Measurements from ENCODE around the gene ZNF483.
"Not testable (repeated sequence)": the region's sequence is repeated elsewhere in the genome, so short reads cannot be mapped to it uniquely, and the experiment has no call there.

The ZNF483 gene

GRCh38 chr9:111516061-111516465 lies 8.9 kb upstream of the ZNF483 start:
- no peak for ATAC-seq
- no peak overlapping the region for H3K27ac Mint-ChIP-seq
- no peak overlapping the region for H3K4me3 Mint-ChIP-seq
- H3K9me3 Mint-ChIP-seq = no peaks in the 10 kb centered on the region
- no peaks in the 10 kb centered on the region for H3K36me3 Mint-ChIP-seq
- peaks cover 4% of the 10 kb centered on the region for H3K4me1 Mint-ChIP-seq
- no peak for DNase-seq (ENCODE audit: low spot score in 2 of 2)

- DNase-seq (ENCODE audit: low spot score in 2 of 2) (no peak), ATAC-seq (no peak)
- Mint-ChIP-seq H3K27ac (peak overlapping the region; percentile 93), H3K4me3 (peak overlapping the region; percentile 87), H3K4me1 (peaks cover 28% of the 10 kb centered on the region), H3K9me3 (peaks cover 2% of the 10 kb centered on the region), H3K36me3 (peaks cover 16% of the 10 kb centered on the region)
These were observed 286 bp upstream of the ZNF483 start for GRCh38 chr9:111524731-111525055.

- Mint-ChIP-seq H3K27ac (no peak overlapping the region), H3K4me1 (peaks cover 28% of the 10 kb centered on the region), H3K36me3 (peaks cover 16% of the 10 kb centered on the region), H3K4me3 (peak overlapping the region; percentile 27), H3K9me3 (peaks cover 2% of the 10 kb centered on the region)
- DNase-seq (ENCODE audit: low spot score in 2 of 2) (peak; percentile 2 to 56), ATAC-seq (peak; percentile 93)
These were observed 2.4 kb downstream of the ZNF483 start for GRCh38 chr9:111527347-111527746.

GRCh38 chr9:111529787-111530186 lies 4.8 kb downstream of the ZNF483 start:
- H3K9me3 Mint-ChIP-seq = peaks cover 7% of the 10 kb centered on the region
- H3K4me3 Mint-ChIP-seq = no peak overlapping the region
- H3K27ac Mint-ChIP-seq = no peak overlapping the region
- DNase-seq (ENCODE audit: low spot score in 2 of 2) = no peak
- ATAC-seq = no peak
- H3K4me1 Mint-ChIP-seq = peaks cover 21% of the 10 kb centered on the region
- H3K36me3 Mint-ChIP-seq = peaks cover 9% of the 10 kb centered on the region

- H3K4me1 Mint-ChIP-seq = peaks cover 7% of the 10 kb centered on the region
- H3K27ac Mint-ChIP-seq = no peak overlapping the region
- no peak for ATAC-seq
- peaks cover 1% of the 10 kb centered on the region for H3K36me3 Mint-ChIP-seq
- H3K9me3 Mint-ChIP-seq = peaks cover 7% of the 10 kb centered on the region
- no peak for DNase-seq (ENCODE audit: low spot score in 2 of 2)
- no peak overlapping the region for H3K4me3 Mint-ChIP-seq
These were observed 6.7 kb downstream of the ZNF483 start for GRCh38 chr9:111531716-111532115.

GRCh38 chr9:111533099-111533790 lies 8.3 kb downstream of the ZNF483 start:
- Mint-ChIP-seq H3K27ac (no peak overlapping the region), H3K4me1 (no peaks in the 10 kb centered on the region), H3K9me3 (peaks cover 5% of the 10 kb centered on the region), H3K36me3 (peaks cover 4% of the 10 kb centered on the region), H3K4me3 (no peak overlapping the region)
- no peak for DNase-seq (ENCODE audit: low spot score in 2 of 2)
- no peak for ATAC-seq

GRCh38 chr9:111542497-111543254 lies 17.7 kb downstream of the ZNF483 start:
- DNase-seq (ENCODE audit: low spot score in 2 of 2) (no peak), ATAC-seq (no peak)
- H3K4me1 Mint-ChIP-seq = no peaks in the 10 kb centered on the region
- H3K36me3 Mint-ChIP-seq = peaks cover 7% of the 10 kb centered on the region
- peaks cover 34% of the 10 kb centered on the region for H3K9me3 Mint-ChIP-seq
- no peak overlapping the region for H3K4me3 Mint-ChIP-seq
- no peak overlapping the region for H3K27ac Mint-ChIP-seq

GRCh38 chr9:111548623-111549022 lies 23.6 kb downstream of the ZNF483 start:
- Mint-ChIP-seq H3K9me3 (peaks cover 32% of the 10 kb centered on the region), H3K36me3 (no peaks in the 10 kb centered on the region), H3K27ac (no peak overlapping the region), H3K4me1 (no peaks in the 10 kb centered on the region), H3K4me3 (no peak overlapping the region)
- no peak for ATAC-seq
- DNase-seq (ENCODE audit: low spot score in 2 of 2) = no peak

GRCh38 chr9:111555425-111555824 lies 30.4 kb downstream of the ZNF483 start:
- H3K9me3 Mint-ChIP-seq = peaks cover 24% of the 10 kb centered on the region

GRCh38 chr9:111559000-111559610 lies 34.1 kb downstream of the ZNF483 start:
- no peak overlapping the region for H3K4me3 Mint-ChIP-seq
- no peak for ATAC-seq
- no peaks in the 10 kb centered on the region for H3K36me3 Mint-ChIP-seq
- H3K4me1 Mint-ChIP-seq = no peaks in the 10 kb centered on the region
- peaks cover 17% of the 10 kb centered on the region for H3K9me3 Mint-ChIP-seq
- no peak for DNase-seq (ENCODE audit: low spot score in 2 of 2)
- H3K27ac Mint-ChIP-seq = no peak overlapping the region

More at GRCh38 chr9:111555425-111555824, 30.4 kb downstream of the ZNF483 start:
- H3K4me1 Mint-ChIP-seq; ATAC-seq; DNase-seq (ENCODE audit: low spot score in 2 of 2); H3K4me3 Mint-ChIP-seq; H3K36me3 Mint-ChIP-seq; H3K27ac Mint-ChIP-seq: not testable (repeated sequence)

GRCh38 chr9:111561165-111561719 lies 36.3 kb downstream of the ZNF483 start:
- DNase-seq (ENCODE audit: low spot score in 2 of 2) = no peak
- Mint-ChIP-seq H3K4me3 (no peak overlapping the region), H3K4me1 (no peaks in the 10 kb centered on the region), H3K9me3 (peaks cover 7% of the 10 kb centered on the region), H3K36me3 (no peaks in the 10 kb centered on the region), H3K27ac (no peak overlapping the region)
- ATAC-seq = no peak

GRCh38 chr9:111566234-111566633 lies 41.3 kb downstream of the ZNF483 start:
- Mint-ChIP-seq H3K9me3 (peaks cover 21% of the 10 kb centered on the region), H3K4me3 (no peak overlapping the region), H3K27ac (no peak overlapping the region), H3K36me3 (no peaks in the 10 kb centered on the region), H3K4me1 (no peaks in the 10 kb centered on the region)
- DNase-seq (ENCODE audit: low spot score in 2 of 2) (no peak), ATAC-seq (no peak)

- not testable (repeated sequence) for H3K27ac Mint-ChIP-seq; H3K4me3 Mint-ChIP-seq; H3K4me1 Mint-ChIP-seq; ATAC-seq; DNase-seq (ENCODE audit: low spot score in 2 of 2); H3K36me3 Mint-ChIP-seq
- peaks cover 21% of the 10 kb centered on the region for H3K9me3 Mint-ChIP-seq
These were observed 43.1 kb downstream of the ZNF483 start for GRCh38 chr9:111568127-111568526.

GRCh38 chr9:111572950-111573604 lies 48.1 kb downstream of the ZNF483 start:
- DNase-seq (ENCODE audit: low spot score in 2 of 2) = no peak
- peaks cover 16% of the 10 kb centered on the region for H3K9me3 Mint-ChIP-seq
- H3K27ac Mint-ChIP-seq = no peak overlapping the region
- no peak for ATAC-seq
- no peaks in the 10 kb centered on the region for H3K4me1 Mint-ChIP-seq
- no peaks in the 10 kb centered on the region for H3K36me3 Mint-ChIP-seq
- H3K4me3 Mint-ChIP-seq = no peak overlapping the region

GRCh38 chr9:111582888-111583287 lies 57.9 kb downstream of the ZNF483 start:
- DNase-seq (ENCODE audit: low spot score in 2 of 2) (no peak), ATAC-seq (no peak)
- Mint-ChIP-seq H3K9me3 (no peaks in the 10 kb centered on the region), H3K36me3 (no peaks in the 10 kb centered on the region), H3K4me3 (no peak overlapping the region), H3K27ac (no peak overlapping the region), H3K4me1 (no peaks in the 10 kb centered on the region)

Data from stimulated activated effector memory CD8-positive, alpha-beta T cell treated with anti-CD3 and anti-CD28 coated beads, Interleukin-12 subunit alpha, Interleukin-12 subunit beta, amount 100 ng/mL, for 72 hours (primary cell).